GM12874 (cell line): ENCODE measurements around the gene CCND1.

Experiments used
- TF ChIP-seq, protein P1 (sequence below): IDR thresholded peaks from 2 replicates; pipeline ENCODE4 v1.5.1; 2011; ENCODE audit warnings: low read depth, mild to moderate bottlenecking, control low read depth, low read length, moderate library complexity; ENCODE audit not compliant: insufficient read depth

CCND1 gene

DNA sequence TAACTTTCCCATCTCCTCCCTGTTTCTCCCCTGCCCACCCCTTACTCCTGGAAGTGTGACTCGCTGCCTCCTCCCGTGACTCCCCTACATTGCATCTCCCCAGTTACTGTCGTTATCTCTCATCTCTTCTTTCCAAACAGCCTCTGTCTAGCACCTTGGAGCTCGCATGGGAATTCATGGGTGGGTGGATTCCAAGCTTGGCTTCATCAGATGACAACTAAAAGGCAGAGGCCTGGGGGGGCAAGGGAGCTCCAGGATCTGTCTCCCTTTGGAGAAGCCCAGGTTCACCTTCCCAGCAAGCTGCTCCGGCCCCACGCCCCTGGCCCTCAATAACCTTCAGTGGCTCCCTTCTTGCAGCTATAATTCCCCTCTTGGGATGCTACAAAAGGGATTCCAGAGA lies 6.9 kb upstream of the CCND1 start:
- TF ChIP-seq, protein P1, sequence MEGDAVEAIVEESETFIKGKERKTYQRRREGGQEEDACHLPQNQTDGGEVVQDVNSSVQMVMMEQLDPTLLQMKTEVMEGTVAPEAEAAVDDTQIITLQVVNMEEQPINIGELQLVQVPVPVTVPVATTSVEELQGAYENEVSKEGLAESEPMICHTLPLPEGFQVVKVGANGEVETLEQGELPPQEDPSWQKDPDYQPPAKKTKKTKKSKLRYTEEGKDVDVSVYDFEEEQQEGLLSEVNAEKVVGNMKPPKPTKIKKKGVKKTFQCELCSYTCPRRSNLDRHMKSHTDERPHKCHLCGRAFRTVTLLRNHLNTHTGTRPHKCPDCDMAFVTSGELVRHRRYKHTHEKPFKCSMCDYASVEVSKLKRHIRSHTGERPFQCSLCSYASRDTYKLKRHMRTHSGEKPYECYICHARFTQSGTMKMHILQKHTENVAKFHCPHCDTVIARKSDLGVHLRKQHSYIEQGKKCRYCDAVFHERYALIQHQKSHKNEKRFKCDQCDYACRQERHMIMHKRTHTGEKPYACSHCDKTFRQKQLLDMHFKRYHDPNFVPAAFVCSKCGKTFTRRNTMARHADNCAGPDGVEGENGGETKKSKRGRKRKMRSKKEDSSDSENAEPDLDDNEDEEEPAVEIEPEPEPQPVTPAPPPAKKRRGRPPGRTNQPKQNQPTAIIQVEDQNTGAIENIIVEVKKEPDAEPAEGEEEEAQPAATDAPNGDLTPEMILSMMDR = no peak

GRCh38 chr11:69634590-69634989 lies 6.4 kb upstream of the CCND1 start:
- TF ChIP-seq, protein P1 = no peak

GRCh38 chr11:69635195-69635594 lies 5.8 kb upstream of the CCND1 start:
- TF ChIP-seq, protein P1 = no peak

DNA sequence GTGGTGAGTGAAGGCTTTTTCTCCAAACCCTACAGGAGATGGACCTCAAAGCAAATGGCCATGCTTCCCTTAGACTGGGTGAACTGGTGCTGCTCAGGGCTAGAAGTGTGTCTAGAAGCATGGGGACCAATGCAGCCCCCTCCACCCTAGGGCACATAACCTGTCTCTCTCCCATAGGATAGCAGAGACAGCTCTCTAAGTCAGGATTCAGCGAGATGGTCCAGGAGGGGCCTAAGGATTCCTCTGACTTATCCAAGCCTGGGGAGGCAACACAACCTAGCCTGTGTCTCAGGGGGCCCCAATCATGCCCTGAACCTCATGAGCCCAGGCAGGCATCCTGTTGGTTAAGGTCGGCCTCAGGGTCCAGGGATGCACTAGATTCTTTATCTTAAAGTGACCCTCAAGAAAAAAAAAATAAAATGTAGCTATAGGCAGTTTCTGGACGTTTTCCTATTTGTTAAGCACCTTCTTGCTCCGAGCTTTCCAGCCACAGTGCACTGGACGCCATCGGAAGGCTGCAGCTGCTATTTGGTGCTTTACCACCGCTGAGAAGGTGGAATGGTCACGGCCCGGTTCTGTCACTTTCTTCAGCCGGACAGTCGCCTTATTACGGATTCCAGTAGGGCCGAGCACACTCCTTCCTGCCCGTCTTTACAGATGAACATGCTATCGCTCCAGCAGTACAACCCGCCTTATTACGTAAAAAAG lies 5.0 kb upstream of the CCND1 start:
- TF ChIP-seq, protein P1 = no peak

DNA sequence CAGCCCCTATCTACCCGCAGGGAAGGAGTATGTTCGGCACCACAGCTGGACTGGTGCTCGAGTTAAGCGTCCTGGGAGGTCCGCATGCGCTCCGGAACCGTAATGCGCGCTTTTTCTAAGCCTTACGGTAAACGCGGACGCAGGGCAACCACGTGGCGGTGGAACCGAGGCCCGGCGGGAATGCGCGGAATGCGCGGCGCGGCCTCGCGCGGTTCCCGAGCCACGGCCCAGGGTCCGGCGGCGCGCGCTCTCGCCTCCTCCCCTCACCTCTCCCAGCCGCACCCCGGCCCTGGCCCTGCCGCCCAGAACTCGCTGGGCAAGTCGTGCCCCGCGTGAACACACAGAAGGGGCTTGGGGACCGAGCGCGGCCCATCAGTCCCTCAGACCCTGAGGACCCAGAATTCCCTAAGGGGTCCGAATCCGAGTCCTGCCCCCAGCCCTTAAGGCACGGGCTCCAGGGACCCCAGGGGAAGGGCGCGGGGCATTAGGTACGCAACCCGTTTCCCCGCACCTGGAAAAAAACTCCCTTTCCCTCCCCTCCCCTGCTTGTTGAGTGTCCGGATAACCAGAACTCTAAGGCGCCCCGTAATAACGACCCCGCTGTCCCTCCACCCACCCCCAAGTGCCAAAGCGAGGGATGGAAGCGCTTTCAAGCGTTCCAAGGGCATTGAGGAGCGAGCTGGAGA lies 4.3 kb upstream of the CCND1 start:
- TF ChIP-seq, protein P1 = no peak

GRCh38 chr11:69637198-69637940 lies 3.6 kb upstream of the CCND1 start:
- TF ChIP-seq, protein P1 = no peak
